Measurements from ENCODE around the gene PFDN6.

PFDN6 gene

DNA sequence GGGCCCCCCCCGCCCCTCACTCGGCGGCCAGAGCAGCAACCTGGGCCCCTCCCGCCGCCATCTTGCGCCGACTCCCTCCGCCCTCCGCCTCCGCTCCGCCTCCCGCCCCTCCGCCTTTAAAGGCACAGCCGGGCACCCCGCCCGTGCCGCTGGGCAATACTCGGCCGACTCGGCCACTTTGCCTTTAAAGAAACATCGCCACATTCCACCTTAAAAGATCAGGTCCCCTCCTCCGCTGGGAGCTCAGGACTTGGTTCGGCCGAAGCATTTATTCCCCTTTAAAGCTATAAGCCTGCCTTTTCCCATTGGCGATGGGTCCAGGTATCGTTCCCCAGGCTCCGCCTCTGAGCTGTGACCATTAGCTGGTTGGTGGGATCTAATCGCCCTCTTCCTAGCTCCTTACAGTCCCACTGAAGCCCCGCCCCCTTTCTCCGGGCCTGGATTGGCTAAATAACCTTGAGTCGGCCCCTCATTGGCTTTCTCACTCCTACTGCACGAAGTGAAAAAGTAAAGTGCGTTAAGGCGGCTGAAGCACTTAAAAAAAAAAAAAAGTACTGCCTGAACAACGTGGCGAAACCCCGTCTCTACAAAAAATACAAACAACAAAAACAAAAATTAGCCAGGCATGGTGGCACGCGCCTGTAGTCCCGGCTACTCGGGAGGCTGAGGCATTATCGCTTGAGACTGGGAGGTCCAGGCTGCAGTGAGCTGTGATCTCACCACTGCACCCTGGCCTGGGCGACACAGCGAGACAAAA is 28.4 kb downstream of the PFDN6 start, which contains the start of gene ZBTB22:
Gene ZBTB22 (minus strand): TSS at position 76 of the 757 bp plus-strand sequence. CDS start 828 bp downstream, outside the sequence.
- DNase-seq = peak; percentile 96
- peak within 1 kb of the TSS; percentile 74 for H3K27ac ChIP-seq (ENCODE audit: low read length)
- no peaks in the 10 kb centered on the region for H3K9me2 ChIP-seq (replicated peaks; ENCODE audit: insufficient read depth, low read length)
- no peaks in the 10 kb centered on the region for H3K27me3 ChIP-seq (replicated peaks; ENCODE audit: insufficient read depth, low read length)
- H3K4me3 ChIP-seq (ENCODE audit: low read length) = peak within 1 kb of the TSS; percentile 64
- H3K4me1 ChIP-seq (ENCODE audit: low read length) = peaks cover 46% of the 10 kb centered on the region
- H3F3A ChIP-seq (ENCODE audit: insufficient read depth, low read length) = peaks cover 40% of the 10 kb centered on the region
- H3K9me3 ChIP-seq (replicated peaks; ENCODE audit: insufficient read depth, low read length) = no peaks in the 10 kb centered on the region
- H3K79me2 ChIP-seq (ENCODE audit: low read length) = peaks cover 82% of the 10 kb centered on the region
- peak within 1 kb of the TSS; percentile 49; the same call in 1 of the 2 replicates for H3K9ac ChIP-seq (ENCODE audit: low read length)
- peak within 1 kb of the TSS; percentile 95 for H3K4me2 ChIP-seq (ENCODE audit: low read depth, low read length)
- peaks cover 9% of the 10 kb centered on the region for H3K36me3 ChIP-seq (replicated peaks; ENCODE audit: insufficient read depth, low read length)
- peak within 1 kb of the TSS; percentile 40; the same call in 1 of the 2 replicates for H2AFZ ChIP-seq (ENCODE audit: low read length)
- H4K20me1 ChIP-seq (ENCODE audit: insufficient read depth, low read length) = no peaks in the 10 kb centered on the region
- TF ChIP-seq, protein P1, sequence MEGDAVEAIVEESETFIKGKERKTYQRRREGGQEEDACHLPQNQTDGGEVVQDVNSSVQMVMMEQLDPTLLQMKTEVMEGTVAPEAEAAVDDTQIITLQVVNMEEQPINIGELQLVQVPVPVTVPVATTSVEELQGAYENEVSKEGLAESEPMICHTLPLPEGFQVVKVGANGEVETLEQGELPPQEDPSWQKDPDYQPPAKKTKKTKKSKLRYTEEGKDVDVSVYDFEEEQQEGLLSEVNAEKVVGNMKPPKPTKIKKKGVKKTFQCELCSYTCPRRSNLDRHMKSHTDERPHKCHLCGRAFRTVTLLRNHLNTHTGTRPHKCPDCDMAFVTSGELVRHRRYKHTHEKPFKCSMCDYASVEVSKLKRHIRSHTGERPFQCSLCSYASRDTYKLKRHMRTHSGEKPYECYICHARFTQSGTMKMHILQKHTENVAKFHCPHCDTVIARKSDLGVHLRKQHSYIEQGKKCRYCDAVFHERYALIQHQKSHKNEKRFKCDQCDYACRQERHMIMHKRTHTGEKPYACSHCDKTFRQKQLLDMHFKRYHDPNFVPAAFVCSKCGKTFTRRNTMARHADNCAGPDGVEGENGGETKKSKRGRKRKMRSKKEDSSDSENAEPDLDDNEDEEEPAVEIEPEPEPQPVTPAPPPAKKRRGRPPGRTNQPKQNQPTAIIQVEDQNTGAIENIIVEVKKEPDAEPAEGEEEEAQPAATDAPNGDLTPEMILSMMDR (IDR thresholded peaks at IDR 0.05; ENCODE audit: low read length) = no peak
- no peak for TF ChIP-seq EZH2phosphoT487 (IDR thresholded peaks at IDR 0.05; ENCODE audit: low read length)
- TF ChIP-seq EZH2 (optimal IDR thresholded peaks at IDR 0.05; ENCODE audit: low read depth, low read length) = no peak

DNA sequence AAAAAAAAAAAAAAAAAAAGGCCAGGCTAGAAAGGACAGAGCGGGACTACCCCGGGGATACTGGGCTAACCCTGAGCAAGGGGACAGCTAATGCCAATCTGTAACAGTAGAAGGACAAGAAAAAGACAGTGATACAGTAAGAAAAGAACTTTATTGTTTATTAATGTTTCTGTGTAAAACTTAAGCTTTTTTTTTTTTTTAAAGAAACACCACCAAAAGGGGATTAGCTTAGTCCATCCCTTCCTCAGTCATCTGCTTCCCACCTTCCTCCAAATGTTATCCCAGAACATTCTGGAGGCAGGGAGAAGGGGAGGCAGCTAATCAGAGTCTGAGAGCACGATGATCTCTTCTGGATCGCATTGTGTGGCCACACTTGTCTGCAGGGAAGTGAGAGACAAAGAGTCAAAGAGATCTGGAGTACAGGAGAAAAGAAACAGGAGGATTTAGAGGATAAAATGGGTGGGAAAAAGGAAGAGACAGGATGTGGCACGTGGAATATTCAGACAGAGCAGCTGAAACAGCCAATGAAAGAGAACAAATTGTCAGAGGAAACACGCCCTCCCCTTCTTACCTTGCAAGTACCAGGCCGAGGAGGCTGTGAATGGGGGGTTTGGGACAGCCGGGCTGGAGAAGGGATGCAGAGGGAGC is 29.1 kb downstream of the PFDN6 start:
- peaks cover 46% of the 10 kb centered on the region for H3K4me1 ChIP-seq (ENCODE audit: low read length)
- TF ChIP-seq EZH2 (optimal IDR thresholded peaks at IDR 0.05; ENCODE audit: low read depth, low read length) (no peak), EZH2phosphoT487 (IDR thresholded peaks at IDR 0.05; ENCODE audit: low read length) (no peak)
- TF ChIP-seq, protein P1 (IDR thresholded peaks at IDR 0.05; ENCODE audit: low read length) = no peak
- H3K4me3 ChIP-seq (ENCODE audit: low read length) = peak overlapping the region; percentile 64
- H3K27ac ChIP-seq (ENCODE audit: low read length) = peak overlapping the region; percentile 74; the same call in 1 of the 2 replicates
- H3K9ac ChIP-seq (ENCODE audit: low read length) = peak overlapping the region; percentile 49; the same call in 1 of the 2 replicates
- H3K27me3 ChIP-seq (replicated peaks; ENCODE audit: insufficient read depth, low read length) = no peaks in the 10 kb centered on the region
- H3K36me3 ChIP-seq (replicated peaks; ENCODE audit: insufficient read depth, low read length) = peaks cover 9% of the 10 kb centered on the region
- H3F3A ChIP-seq (ENCODE audit: insufficient read depth, low read length) = peaks cover 38% of the 10 kb centered on the region
- H4K20me1 ChIP-seq (ENCODE audit: insufficient read depth, low read length) = no peaks in the 10 kb centered on the region
- DNase-seq = no peak
- no peaks in the 10 kb centered on the region for H3K9me3 ChIP-seq (replicated peaks; ENCODE audit: insufficient read depth, low read length)
- H3K79me2 ChIP-seq (ENCODE audit: low read length) = peaks cover 75% of the 10 kb centered on the region
- H3K9me2 ChIP-seq (replicated peaks; ENCODE audit: insufficient read depth, low read length) = no peaks in the 10 kb centered on the region
- H3K4me2 ChIP-seq (ENCODE audit: low read depth, low read length) = peak overlapping the region; percentile 95
- 0 out of 2 replicates have a peak overlapping the region, but pooled peaks have one; percentile 40 for H2AFZ ChIP-seq (ENCODE audit: low read length)

DNA sequence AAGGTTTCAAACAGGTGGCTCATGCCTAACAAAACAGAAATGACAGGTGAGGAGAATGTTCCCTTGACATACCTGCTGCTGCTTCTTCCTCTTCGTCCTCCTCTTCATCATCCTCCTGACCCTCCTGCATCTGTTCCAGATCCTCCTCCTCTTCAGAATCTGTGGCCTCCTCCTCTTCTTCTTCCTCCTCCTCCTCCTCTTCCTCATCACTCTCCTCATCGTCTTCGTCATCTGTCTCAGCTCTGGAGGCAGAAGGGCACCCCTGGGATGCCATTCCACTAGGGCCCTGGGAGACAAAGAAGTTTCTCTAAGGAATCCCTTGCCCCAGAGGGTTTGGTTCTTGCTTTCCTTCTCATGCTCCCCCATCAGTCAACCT is 30.5 kb downstream of the PFDN6 start:
- TF ChIP-seq EZH2 (optimal IDR thresholded peaks at IDR 0.05; ENCODE audit: low read depth, low read length) = no peak
- TF ChIP-seq EZH2phosphoT487 (IDR thresholded peaks at IDR 0.05; ENCODE audit: low read length) = no peak
- TF ChIP-seq, protein P1 (IDR thresholded peaks at IDR 0.05; ENCODE audit: low read length) = no peak
- Histone ChIP-seq H3K27ac (ENCODE audit: low read length) (no peak overlapping the region), H3K4me3 (ENCODE audit: low read length) (no peak overlapping the region), H3K9me2 (replicated peaks; ENCODE audit: insufficient read depth, low read length) (no peaks in the 10 kb centered on the region), H3K4me1 (ENCODE audit: low read length) (peaks cover 42% of the 10 kb centered on the region), H3K4me2 (ENCODE audit: low read depth, low read length) (no peak overlapping the region), H3K36me3 (replicated peaks; ENCODE audit: insufficient read depth, low read length) (peaks cover 9% of the 10 kb centered on the region), H3K27me3 (replicated peaks; ENCODE audit: insufficient read depth, low read length) (no peaks in the 10 kb centered on the region), H2AFZ (ENCODE audit: low read length) (no peak overlapping the region), H3F3A (ENCODE audit: insufficient read depth, low read length) (peaks cover 36% of the 10 kb centered on the region), H4K20me1 (ENCODE audit: insufficient read depth, low read length) (no peaks in the 10 kb centered on the region), H3K9ac (ENCODE audit: low read length) (no peak overlapping the region), H3K9me3 (replicated peaks; ENCODE audit: insufficient read depth, low read length) (no peaks in the 10 kb centered on the region), H3K79me2 (ENCODE audit: low read length) (peaks cover 63% of the 10 kb centered on the region)
- no peak for DNase-seq

Measured in MM.1S (cell line).